Measurements from ENCODE around the gene RGS18.

- TF ChIP-seq CTCF (conservative IDR thresholded peaks at IDR 0.05; ENCODE audit: low read depth, low read length) (no peak), EZH2phosphoT487 (IDR thresholded peaks at IDR 0.05; ENCODE audit: borderline replicate concordance, low read length) (no peak)
These were observed 67.0 kb downstream of the RGS18 start for GRCh38 chr1:192225266-192225665.

All from PC-3 (cell line).